ENCODE data around the gene CHEK1. TPM values are rescaled to one million over a fixed set of nuclear protein-coding genes. Genes with fewer than 3 reads are reported as not detected.
A peak's percentile ranks its signal among the peaks of the same experiment; 100 is the strongest.

Gene CHEK1
- total RNA-seq, 1 experiment from 2014 or later = 33.2 TPM

DNA sequence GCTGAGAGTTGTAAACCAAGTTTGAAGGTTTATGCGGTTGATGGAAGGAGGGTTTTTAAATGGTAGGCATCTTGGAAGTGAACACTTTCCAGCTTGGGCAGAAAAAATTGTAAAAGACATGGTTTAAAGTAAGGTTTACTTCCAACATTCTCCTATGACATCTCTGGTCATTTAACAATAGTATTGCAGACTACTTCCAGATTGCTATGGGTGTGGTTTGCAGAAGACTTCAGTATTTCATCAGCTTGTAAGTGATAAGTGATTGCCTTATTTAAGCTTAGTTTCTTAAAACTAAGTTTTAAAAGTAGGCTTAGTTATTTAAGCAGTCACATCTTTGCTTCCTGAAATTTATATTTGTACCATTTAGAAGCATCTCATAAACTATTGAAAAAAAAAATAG is 39.5 kb upstream of the CHEK1 start:
- H3K27me3 Mint-ChIP-seq (ENCODE audit: unreplicated experiment) = no peaks in the 10 kb centered on the region
- peaks cover 9% of the 10 kb centered on the region for H3K4me1 Mint-ChIP-seq (ENCODE audit: low read depth, unreplicated experiment)
- intact Hi-C loops (cut with micrococcal nuclease; ENCODE audit: unreplicated experiment) = no loop called here
- H3K27ac Mint-ChIP-seq (ENCODE audit: unreplicated experiment) = no peak overlapping the region
- CTCF ChIA-PET = no interaction called here
- no peaks in the 10 kb centered on the region for H3K9me3 Mint-ChIP-seq (ENCODE audit: low read depth, unreplicated experiment)
- BruUV-seq (replicated peaks) = no TSS peak
- no peak overlapping the region for H3K4me3 Mint-ChIP-seq (ENCODE audit: low read depth, unreplicated experiment)
- no peak for DNase-seq
- TF ChIP-seq, protein P1, sequence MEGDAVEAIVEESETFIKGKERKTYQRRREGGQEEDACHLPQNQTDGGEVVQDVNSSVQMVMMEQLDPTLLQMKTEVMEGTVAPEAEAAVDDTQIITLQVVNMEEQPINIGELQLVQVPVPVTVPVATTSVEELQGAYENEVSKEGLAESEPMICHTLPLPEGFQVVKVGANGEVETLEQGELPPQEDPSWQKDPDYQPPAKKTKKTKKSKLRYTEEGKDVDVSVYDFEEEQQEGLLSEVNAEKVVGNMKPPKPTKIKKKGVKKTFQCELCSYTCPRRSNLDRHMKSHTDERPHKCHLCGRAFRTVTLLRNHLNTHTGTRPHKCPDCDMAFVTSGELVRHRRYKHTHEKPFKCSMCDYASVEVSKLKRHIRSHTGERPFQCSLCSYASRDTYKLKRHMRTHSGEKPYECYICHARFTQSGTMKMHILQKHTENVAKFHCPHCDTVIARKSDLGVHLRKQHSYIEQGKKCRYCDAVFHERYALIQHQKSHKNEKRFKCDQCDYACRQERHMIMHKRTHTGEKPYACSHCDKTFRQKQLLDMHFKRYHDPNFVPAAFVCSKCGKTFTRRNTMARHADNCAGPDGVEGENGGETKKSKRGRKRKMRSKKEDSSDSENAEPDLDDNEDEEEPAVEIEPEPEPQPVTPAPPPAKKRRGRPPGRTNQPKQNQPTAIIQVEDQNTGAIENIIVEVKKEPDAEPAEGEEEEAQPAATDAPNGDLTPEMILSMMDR (IDR thresholded peaks at IDR 0.05; ENCODE audit: unreplicated experiment) = no peak
- H3K36me3 Mint-ChIP-seq (ENCODE audit: insufficient read depth, unreplicated experiment) = peaks cover 12% of the 10 kb centered on the region

DNA sequence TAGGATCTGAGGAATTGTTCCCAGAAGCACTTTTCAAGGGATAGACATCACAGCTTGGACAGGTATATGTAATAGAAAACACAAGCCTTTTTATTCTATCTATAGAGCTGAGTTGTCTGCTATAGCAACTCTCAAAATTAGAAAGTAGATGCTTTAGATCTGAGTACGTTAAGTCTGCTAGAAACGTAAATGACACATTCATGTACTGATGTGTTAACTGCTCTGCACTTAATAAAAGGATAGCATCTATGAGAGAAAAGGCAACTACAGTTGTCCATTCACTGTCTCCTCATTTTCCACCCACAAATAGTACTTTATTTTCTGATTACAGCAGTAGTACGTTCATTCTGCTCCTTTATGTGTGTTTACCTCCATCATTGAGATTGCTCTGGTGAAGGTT is 38.3 kb upstream of the CHEK1 start:
- TF ChIP-seq, protein P1 (IDR thresholded peaks at IDR 0.05; ENCODE audit: unreplicated experiment) = no peak
- DNase-seq = no peak
- Mint-ChIP-seq H3K9me3 (ENCODE audit: low read depth, unreplicated experiment) (no peaks in the 10 kb centered on the region), H3K27me3 (ENCODE audit: unreplicated experiment) (no peaks in the 10 kb centered on the region), H3K4me1 (ENCODE audit: low read depth, unreplicated experiment) (peaks cover 9% of the 10 kb centered on the region), H3K36me3 (ENCODE audit: insufficient read depth, unreplicated experiment) (peaks cover 17% of the 10 kb centered on the region), H3K27ac (ENCODE audit: unreplicated experiment) (no peak overlapping the region), H3K4me3 (ENCODE audit: low read depth, unreplicated experiment) (no peak overlapping the region)
- intact Hi-C loops (cut with micrococcal nuclease; ENCODE audit: unreplicated experiment) = no loop called here
- CTCF ChIA-PET = no interaction called here
- BruUV-seq (replicated peaks) = no TSS peak

DNA sequence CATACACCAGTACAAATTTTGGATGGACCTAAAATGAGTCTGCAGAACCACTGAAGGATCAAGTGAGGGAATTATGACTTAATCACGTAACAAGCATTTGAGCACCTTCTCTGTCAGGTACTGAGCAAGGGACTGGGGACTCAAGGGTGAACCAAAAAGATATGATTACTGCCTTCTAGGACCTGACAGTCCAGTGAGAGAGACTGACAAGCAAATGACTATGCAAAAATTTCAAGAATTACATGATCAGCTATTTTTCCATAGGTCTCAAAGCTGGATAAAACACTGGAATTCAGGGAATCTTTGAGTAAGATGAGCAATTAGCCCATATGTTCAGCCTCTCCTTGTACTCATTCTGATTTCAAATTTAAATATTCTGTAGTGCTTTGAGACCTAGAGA is 37.5 kb upstream of the CHEK1 start:
- CTCF ChIA-PET = no interaction called here

DNA sequence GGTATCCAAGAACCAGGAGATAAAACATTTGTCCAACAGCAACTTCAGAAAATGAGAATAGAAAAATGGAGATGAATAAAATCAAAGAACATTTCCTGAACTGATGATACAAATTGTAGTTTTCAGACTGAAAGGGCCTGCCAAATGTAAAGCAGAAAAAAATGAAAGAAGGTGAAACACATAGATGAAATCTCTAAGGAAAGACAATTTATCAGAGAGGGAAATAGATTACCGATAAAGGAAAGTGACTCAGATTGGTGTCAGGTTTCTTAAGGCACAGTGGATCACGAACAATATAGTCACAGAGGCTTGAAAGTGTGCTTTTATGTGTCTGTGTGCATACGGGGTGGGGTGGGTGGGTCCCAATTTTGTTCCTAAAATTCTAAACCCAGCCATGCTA is 36.5 kb upstream of the CHEK1 start:
- Mint-ChIP-seq H3K9me3 (ENCODE audit: low read depth, unreplicated experiment) (no peaks in the 10 kb centered on the region), H3K36me3 (ENCODE audit: insufficient read depth, unreplicated experiment) (peaks cover 34% of the 10 kb centered on the region), H3K4me1 (ENCODE audit: low read depth, unreplicated experiment) (peaks cover 9% of the 10 kb centered on the region), H3K4me3 (ENCODE audit: low read depth, unreplicated experiment) (peak overlapping the region; percentile 47), H3K27me3 (ENCODE audit: unreplicated experiment) (no peaks in the 10 kb centered on the region), H3K27ac (ENCODE audit: unreplicated experiment) (peak overlapping the region; percentile 87)
- no TSS peak for BruUV-seq (replicated peaks)
- no peak for DNase-seq
- CTCF ChIA-PET = no interaction called here
- intact Hi-C loops (cut with micrococcal nuclease; ENCODE audit: unreplicated experiment) = no loop called here
- TF ChIP-seq, protein P1 (IDR thresholded peaks at IDR 0.05; ENCODE audit: unreplicated experiment) = no peak

More for the DNA sequence above, 37.5 kb upstream of the CHEK1 start:
- BruUV-seq (replicated peaks) = no TSS peak
- H3K36me3 Mint-ChIP-seq (ENCODE audit: insufficient read depth, unreplicated experiment) = peaks cover 26% of the 10 kb centered on the region
- H3K4me1 Mint-ChIP-seq (ENCODE audit: low read depth, unreplicated experiment) = peaks cover 9% of the 10 kb centered on the region
- H3K4me3 Mint-ChIP-seq (ENCODE audit: low read depth, unreplicated experiment) = no peak overlapping the region
- no peaks in the 10 kb centered on the region for H3K9me3 Mint-ChIP-seq (ENCODE audit: low read depth, unreplicated experiment)
- H3K27ac Mint-ChIP-seq (ENCODE audit: unreplicated experiment) = no peak overlapping the region
- DNase-seq = no peak
- intact Hi-C loops (cut with micrococcal nuclease; ENCODE audit: unreplicated experiment) = no loop called here
- no peaks in the 10 kb centered on the region for H3K27me3 Mint-ChIP-seq (ENCODE audit: unreplicated experiment)
- TF ChIP-seq, protein P1 (IDR thresholded peaks at IDR 0.05; ENCODE audit: unreplicated experiment) = no peak

All from Calu3 (cell line).